Tibial nerve (tissue), 4 donors: ENCODE measurements around the gene ROBO1. TPM values are rescaled to one million over a fixed set of nuclear protein-coding genes. Genes with fewer than 3 reads are reported as not detected.

Experiments used
- DNase-seq, 2 donors: peaks; one replicate each; pipeline ENCODE4 v3.0.0-alpha.2; 2019; ENCODE audit warnings: low spot score in 2 of 2
- H3K27ac ChIP-seq, 4 donors: fragments of 200-600 bp; sonication (generic) in 3 of 4; one replicate each; pipeline ENCODE4 v1.5.1; 2017 to 2019; ENCODE audit warnings: mild to moderate bottlenecking in 1 of 4
- H3K27me3 ChIP-seq, 2 donors: fragments of 200-600 bp; sonication (generic) in 1 of 2; one replicate each; pipeline versions ENCODE4 v1.5.1 to v1.6.0; 2017 to 2019
- H3K36me3 ChIP-seq, 3 donors: fragments of 200-600 bp; sonication (generic); one replicate each; pipeline ENCODE4 v1.5.1; 2018 to 2019
- H3K4me1 ChIP-seq, 4 donors: fragments of 200-600 bp; sonication (generic) in 3 of 4; one replicate each; pipeline ENCODE4 v1.5.1; 2017 to 2019
- H3K4me3 ChIP-seq, 4 donors: fragments of 200-600 bp; sonication (generic) in 3 of 4; one replicate each; pipeline ENCODE4 v1.5.1; 2017 to 2019; ENCODE audit warnings: mild to moderate bottlenecking in 1 of 4, moderate library complexity in 1 of 4
- H3K9me3 ChIP-seq, 4 donors: fragments of 200-600 bp; sonication (generic) in 3 of 4; one replicate each; pipeline ENCODE4 v1.5.1; 2017 to 2019
- CTCF ChIP-seq, 5 experiments: fragments of 200-600 bp in 3 of 5; fragments of 450-650 bp in 2 of 5; sonication (generic) in 3 of 5; IDR thresholded peaks; one replicate each; pipeline ENCODE4 v1.5.1; 2016 to 2019; ENCODE audit warnings: antibody characterized with exemption in 5 of 5, mild to moderate bottlenecking in 3 of 5, moderate library complexity in 2 of 5
- EP300 ChIP-seq, 2 donors: sonication (generic); formaldehyde crosslinking; IDR thresholded peaks; one replicate each; pipeline ENCODE4 v1.6.1; 2017; ENCODE audit warnings: antibody characterized with exemption in 2 of 2, mild to moderate bottlenecking in 1 of 2
- POLR2A ChIP-seq, 2 donors: fragments of 450-650 bp; IDR thresholded peaks; one replicate each; pipeline ENCODE4 v1.6.1; 2017; ENCODE audit warnings: antibody characterized with exemption in 2 of 2, mild to moderate bottlenecking in 2 of 2, moderate library complexity in 2 of 2
- WGBS, 2 donors: methylation state at CpG; one replicate each; pipeline ENCODE4 v1.1.5; 2018; 5-methylcytosine and 5-hydroxymethylcytosine counted together
- total RNA-seq, 4 donors: library from RNA; depleted of rRNA; stranded (reverse); fragments of >200 nt; gene quantifications; one replicate each; pipeline ENCODE4 v1.1.0, GENCODE V29; 2016

Gene ROBO1
- total RNA-seq, 4 donors from 2014 or later: 12.6 to 27.8 (median 23.1) TPM

- no peak overlapping the region for H3K27ac ChIP-seq
Measured at GRCh38 chr3:78825858-78826215, 942.0 kb downstream of the ROBO1 start.

GRCh38 chr3:78825118-78825857 lies 942.5 kb downstream of the ROBO1 start:
- WGBS, 2 donors: 72 to 73% methylated on average over 5 of the region's 5 CpGs
- H3K4me3 ChIP-seq: no peak overlapping the region
- no peaks in the 10 kb centered on the region for H3K36me3 ChIP-seq
- H3K27me3 ChIP-seq: no peaks in the 10 kb centered on the region
- peaks cover 0 to 15% (median 3%) of the 10 kb centered on the region in 4 donors for H3K4me1 ChIP-seq
- H3K27ac ChIP-seq: no peak overlapping the region
- no peaks in the 10 kb centered on the region for H3K9me3 ChIP-seq
- DNase-seq: no peak
- no peak for TF ChIP-seq EP300 (IDR thresholded peaks at IDR 0.05)
- no peak for TF ChIP-seq CTCF (IDR thresholded peaks at IDR 0.05)
- TF ChIP-seq POLR2A (IDR thresholded peaks at IDR 0.05): no peak

More at GRCh38 chr3:78825858-78826215, 942.0 kb downstream of the ROBO1 start:
- peaks cover 0 to 15% (median 3%) of the 10 kb centered on the region in 4 donors for H3K4me1 ChIP-seq
- no peak for DNase-seq
- H3K36me3 ChIP-seq: no peaks in the 10 kb centered on the region
- no peak overlapping the region for H3K4me3 ChIP-seq
- H3K27me3 ChIP-seq: no peaks in the 10 kb centered on the region
- no peak for TF ChIP-seq EP300 (IDR thresholded peaks at IDR 0.05)
- TF ChIP-seq POLR2A (IDR thresholded peaks at IDR 0.05): no peak
- no peak for TF ChIP-seq CTCF (IDR thresholded peaks at IDR 0.05)
- no peaks in the 10 kb centered on the region for H3K9me3 ChIP-seq

GRCh38 chr3:78823859-78824258 lies 943.9 kb downstream of the ROBO1 start:
- 74 to 83% methylated on average over 1 of the region's 1 CpG for WGBS, 2 donors
- Histone ChIP-seq H3K27me3 (no peaks in the 10 kb centered on the region), H3K9me3 (no peaks in the 10 kb centered on the region), H3K4me3 (no peak overlapping the region), H3K36me3 (no peaks in the 10 kb centered on the region), H3K4me1 (peaks cover 0 to 15% (median 3%) of the 10 kb centered on the region in 4 donors), H3K27ac (no peak overlapping the region)
- TF ChIP-seq POLR2A (IDR thresholded peaks at IDR 0.05): no peak
- no peak for TF ChIP-seq CTCF (IDR thresholded peaks at IDR 0.05)
- no peak for TF ChIP-seq EP300 (IDR thresholded peaks at IDR 0.05)
- no peak for DNase-seq

- Histone ChIP-seq H3K27ac (no peak overlapping the region), H3K4me1 (peaks cover 0 to 15% (median 3%) of the 10 kb centered on the region in 4 donors), H3K4me3 (no peak overlapping the region), H3K36me3 (peaks cover 0 to under 1% (median 0%) of the 10 kb centered on the region in 3 donors), H3K27me3 (no peaks in the 10 kb centered on the region), H3K9me3 (peaks cover 0 to 3% (median 0%) of the 10 kb centered on the region in 4 donors)
- DNase-seq: no peak
- whole genome bisulfite sequencing, 2 donors: 61 to 67% methylated on average over 4 of the region's 4 CpGs
- TF ChIP-seq CTCF (IDR thresholded peaks at IDR 0.05) (no peak), POLR2A (IDR thresholded peaks at IDR 0.05) (no peak), EP300 (IDR thresholded peaks at IDR 0.05) (no peak)
Measured at GRCh38 chr3:78823434-78823833, 944.4 kb downstream of the ROBO1 start.

- Histone ChIP-seq H3K4me1 (peaks cover 0 to 15% (median 3%) of the 10 kb centered on the region in 4 donors), H3K36me3 (peaks cover 0 to 4% (median 0%) of the 10 kb centered on the region in 3 donors), H3K27ac (no peak overlapping the region), H3K9me3 (peaks cover 0 to 4% (median 0%) of the 10 kb centered on the region in 4 donors), H3K4me3 (no peak overlapping the region), H3K27me3 (no peaks in the 10 kb centered on the region)
- no peak for DNase-seq
- TF ChIP-seq CTCF (IDR thresholded peaks at IDR 0.05) (no peak), EP300 (IDR thresholded peaks at IDR 0.05) (no peak), POLR2A (IDR thresholded peaks at IDR 0.05) (no peak)
Measured at GRCh38 chr3:78822726-78823125, 945.1 kb downstream of the ROBO1 start.
